SU-DHL-6 (cell line): Measurements from ENCODE around the gene ANKIB1.

ENCODE experiments used
- H2AFZ ChIP-seq: fragments of 200-600 bp; sonication (generic); 2 replicates; pipeline ENCODE4 v1.6.1; 2014; ENCODE audit warnings: low read depth, mild to moderate bottlenecking, moderate library complexity, mixed read lengths, antibody characterized with exemption, low read length; ENCODE audit not compliant: severe bottlenecking
- H3F3A ChIP-seq: fragments of 200-600 bp; shearing (Covaris generic); 2 replicates; pipeline ENCODE4 v1.6.0; 2016; ENCODE audit warnings: antibody characterized with exemption, mild to moderate bottlenecking; ENCODE audit not compliant: insufficient read depth
- H3K27ac ChIP-seq: fragments of 200-600 bp; sonication (generic); 2 replicates; pipeline ENCODE4 v1.5.1; 2016; ENCODE audit warnings: low read depth, mild to moderate bottlenecking, low read length, moderate library complexity, mixed read lengths
- H3K27me3 ChIP-seq: fragments of 200-600 bp; sonication (generic), shearing (Covaris generic); 2 replicates; pipeline ENCODE4 v1.6.0; 2014; ENCODE audit warnings: mild to moderate bottlenecking, low read length
- H3K36me3 ChIP-seq: fragments of 200-600 bp; sonication (generic); 2 replicates; pipeline ENCODE4 v1.6.1; 2014; ENCODE audit warnings: mild to moderate bottlenecking, low read length, mixed read lengths
- H3K4me2 ChIP-seq: fragments of 300-600, 200-600 bp; shearing (Covaris generic), sonication (generic); 2 replicates; pipeline ENCODE4 v1.6.0; 2014; ENCODE audit warnings: low read length, low read depth, mild to moderate bottlenecking; ENCODE audit not compliant: poor library complexity, severe bottlenecking
- H3K4me3 ChIP-seq: fragments of 200-600 bp; sonication (generic); 2 replicates; pipeline ENCODE4 v1.5.1; 2014; ENCODE audit warnings: antibody characterized with exemption, low read length, mild to moderate bottlenecking, mixed read lengths; ENCODE audit not compliant: insufficient read depth, poor library complexity, severe bottlenecking
- H3K79me2 ChIP-seq: fragments of 200-600 bp; sonication (generic); 2 replicates; pipeline ENCODE4 v1.6.1; 2014; ENCODE audit warnings: mild to moderate bottlenecking, low read length, moderate library complexity; ENCODE audit not compliant: insufficient read depth
- H3K9ac ChIP-seq: fragments of 200-600 bp; sonication (generic); 2 replicates; pipeline ENCODE4 v1.7.0; 2014; ENCODE audit warnings: mild to moderate bottlenecking, low read length
- H3K9me2 ChIP-seq: fragments of 200-600 bp; sonication (generic); replicated peaks from 2 replicates; pipeline ENCODE4 v1.6.1; 2014; ENCODE audit warnings: low read length; ENCODE audit not compliant: insufficient read depth
- H3K9me3 ChIP-seq: fragments of 200-600 bp; sonication (generic); 2 replicates; pipeline ENCODE4 v1.6.1; 2014; ENCODE audit warnings: low read length, mixed read lengths; ENCODE audit not compliant: insufficient read depth
- H4K20me1 ChIP-seq: fragments of 200-600 bp; sonication (generic); 2 replicates; pipeline ENCODE4 v1.6.1; 2014; ENCODE audit warnings: low read depth, mild to moderate bottlenecking, antibody characterized with exemption, low read length, moderate library complexity, mixed read lengths
- EZH2phosphoT487 ChIP-seq: fragments of 200-600 bp; sonication (generic), shearing (Covaris generic); conservative IDR thresholded peaks from 2 replicates; pipeline ENCODE4 v1.6.1; 2018; ENCODE audit warnings: mild to moderate bottlenecking, antibody characterized with exemption, low read length, moderate library complexity, mixed read lengths
- TF ChIP-seq, protein P1 (sequence below): fragments of 200-600 bp; sonication (generic); IDR thresholded peaks from one replicate; pipeline ENCODE4 v1.5.1; 2017; ENCODE audit warnings: antibody characterized with exemption, mild to moderate bottlenecking, low read length, moderate library complexity; ENCODE audit not compliant: insufficient read depth, poor library complexity, severe bottlenecking

ANKIB1 gene

DNA sequence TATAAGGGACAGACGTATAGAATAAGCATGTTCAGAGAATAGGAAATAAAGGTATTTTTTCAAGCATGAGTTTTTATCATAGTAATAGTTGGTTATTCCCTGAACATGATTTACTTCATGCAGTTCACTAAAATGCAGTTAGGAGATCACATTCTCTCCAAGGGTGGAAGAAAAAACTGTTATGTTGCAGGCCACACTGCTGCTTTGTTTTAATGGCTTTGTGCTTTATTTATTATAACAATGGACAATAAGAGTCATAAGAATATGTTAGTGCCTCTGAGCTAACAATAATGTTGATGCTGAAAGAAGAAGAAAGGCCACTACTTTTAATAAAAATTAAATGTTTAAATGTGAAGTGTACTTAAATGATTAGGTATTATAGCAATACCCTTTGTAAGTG, 123.0 kb downstream of the ANKIB1 start:
- Histone ChIP-seq H3K79me2 (no peaks in the 10 kb centered on the region), H2AFZ (no peak overlapping the region), H3K4me2 (no peak overlapping the region), H3K9me2 (no peaks in the 10 kb centered on the region), H4K20me1 (no peaks in the 10 kb centered on the region), H3F3A (no peaks in the 10 kb centered on the region; the same call in 1 of the 2 replicates), H3K36me3 (peaks cover 28% of the 10 kb centered on the region; the same call in 1 of the 2 replicates), H3K27ac (no peak overlapping the region), H3K9ac (no peak overlapping the region), H3K9me3 (no peaks in the 10 kb centered on the region), H3K27me3 (no peaks in the 10 kb centered on the region), H3K4me3 (no peak overlapping the region)
- no peak for TF ChIP-seq EZH2phosphoT487
- TF ChIP-seq, protein P1, sequence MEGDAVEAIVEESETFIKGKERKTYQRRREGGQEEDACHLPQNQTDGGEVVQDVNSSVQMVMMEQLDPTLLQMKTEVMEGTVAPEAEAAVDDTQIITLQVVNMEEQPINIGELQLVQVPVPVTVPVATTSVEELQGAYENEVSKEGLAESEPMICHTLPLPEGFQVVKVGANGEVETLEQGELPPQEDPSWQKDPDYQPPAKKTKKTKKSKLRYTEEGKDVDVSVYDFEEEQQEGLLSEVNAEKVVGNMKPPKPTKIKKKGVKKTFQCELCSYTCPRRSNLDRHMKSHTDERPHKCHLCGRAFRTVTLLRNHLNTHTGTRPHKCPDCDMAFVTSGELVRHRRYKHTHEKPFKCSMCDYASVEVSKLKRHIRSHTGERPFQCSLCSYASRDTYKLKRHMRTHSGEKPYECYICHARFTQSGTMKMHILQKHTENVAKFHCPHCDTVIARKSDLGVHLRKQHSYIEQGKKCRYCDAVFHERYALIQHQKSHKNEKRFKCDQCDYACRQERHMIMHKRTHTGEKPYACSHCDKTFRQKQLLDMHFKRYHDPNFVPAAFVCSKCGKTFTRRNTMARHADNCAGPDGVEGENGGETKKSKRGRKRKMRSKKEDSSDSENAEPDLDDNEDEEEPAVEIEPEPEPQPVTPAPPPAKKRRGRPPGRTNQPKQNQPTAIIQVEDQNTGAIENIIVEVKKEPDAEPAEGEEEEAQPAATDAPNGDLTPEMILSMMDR, result no peak

DNA sequence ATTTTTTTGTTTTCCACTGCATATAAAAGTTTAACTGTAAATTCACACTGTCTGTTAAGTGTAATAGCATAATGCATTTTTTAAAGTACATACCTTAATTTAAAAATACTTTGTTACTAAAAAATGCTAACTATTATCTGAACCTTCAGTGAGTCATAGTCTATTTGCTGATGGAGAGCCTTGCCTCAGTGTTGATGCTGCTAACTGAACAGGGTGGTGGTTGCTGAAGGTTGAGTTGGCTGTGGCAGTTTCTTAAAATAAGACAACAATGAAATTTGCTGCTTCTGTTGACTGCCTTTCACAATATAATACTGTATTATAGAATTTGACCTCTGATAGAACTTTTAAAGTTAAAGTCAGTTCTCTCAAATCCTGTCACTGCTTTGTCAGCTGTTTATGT, 129.2 kb downstream of the ANKIB1 start:
- H3K4me2 ChIP-seq, result no peak overlapping the region
- H3K79me2 ChIP-seq, result no peaks in the 10 kb centered on the region
- no peak overlapping the region for H2AFZ ChIP-seq
- TF ChIP-seq, protein P1, result no peak
- no peak for TF ChIP-seq EZH2phosphoT487
- no peaks in the 10 kb centered on the region for H3K9me3 ChIP-seq
- H3K27ac ChIP-seq, result no peak overlapping the region
- H3K9ac ChIP-seq, result no peak overlapping the region
- peaks cover 32% of the 10 kb centered on the region; the same call in 1 of the 2 replicates for H3K36me3 ChIP-seq
- H3K9me2 ChIP-seq, result no peaks in the 10 kb centered on the region
- no peak overlapping the region for H3K4me3 ChIP-seq
- no peaks in the 10 kb centered on the region for H4K20me1 ChIP-seq
- H3K27me3 ChIP-seq, result no peaks in the 10 kb centered on the region
- no peaks in the 10 kb centered on the region; the same call in 1 of the 2 replicates for H3F3A ChIP-seq

DNA sequence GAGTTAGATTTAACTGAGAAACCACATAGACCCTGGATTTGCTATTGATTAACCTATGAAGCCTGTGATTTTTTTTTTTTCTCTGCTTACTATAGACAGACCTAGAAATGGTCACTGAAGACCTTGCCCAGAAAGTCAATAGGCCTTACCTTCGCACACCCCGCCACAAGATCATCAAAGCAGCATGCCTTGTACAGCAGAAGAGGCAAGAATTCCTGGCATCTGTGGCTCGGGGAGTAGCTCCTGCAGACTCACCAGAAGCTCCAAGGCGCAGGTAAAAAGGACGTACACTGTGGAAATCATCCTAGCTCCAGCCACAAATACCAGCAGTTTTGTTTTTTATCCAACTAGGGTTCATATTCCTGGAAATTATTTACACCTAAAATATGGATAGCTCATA, 145.3 kb downstream of the ANKIB1 start:
- Histone ChIP-seq H3K4me3 (no peak overlapping the region), H3K27me3 (no peaks in the 10 kb centered on the region), H3K9me3 (no peaks in the 10 kb centered on the region), H3K4me2 (no peak overlapping the region), H3F3A (no peaks in the 10 kb centered on the region; the same call in 1 of the 2 replicates), H3K36me3 (peaks cover 48% of the 10 kb centered on the region; the same call in 1 of the 2 replicates), H4K20me1 (no peaks in the 10 kb centered on the region), H3K9me2 (no peaks in the 10 kb centered on the region), H3K9ac (no peak overlapping the region), H3K79me2 (no peaks in the 10 kb centered on the region), H3K27ac (no peak overlapping the region), H2AFZ (no peak overlapping the region)
- no peak for TF ChIP-seq EZH2phosphoT487
- TF ChIP-seq, protein P1, result no peak
